Left kidney (tissue), 2 donors: ENCODE data around the gene NBPF9. TPM values are rescaled to one million over a fixed set of nuclear protein-coding genes. Genes with fewer than 3 reads are reported as not detected.
"Not testable (repeated sequence)": the region's sequence is repeated elsewhere in the genome, so short reads cannot be mapped to it uniquely, and the experiment has no call there.

ENCODE experiments used
- DNase-seq: peaks from one replicate; pipeline ENCODE4 v3.0.0-alpha.2; 2013
- polyA plus RNA-seq: library from polyadenylated mRNA; unstranded; fragments of 120-200 nt; gene quantifications from one replicate; pipeline ENCODE4 v1.2.1, GENCODE V29; 2013; ENCODE audit not compliant: insufficient read length

Gene NBPF9
- polyA plus RNA-seq, 1 donor, result 73.9 TPM

GRCh38 chr1:149015522-149015921 is 87.8 kb downstream of the NBPF9 start:
- not testable (repeated sequence) for DNase-seq

GRCh38 chr1:149013513-149013912 is 89.8 kb downstream of the NBPF9 start:
- DNase-seq, result not testable (repeated sequence)

GRCh38 chr1:149012599-149012998 is 90.8 kb downstream of the NBPF9 start:
- not testable (repeated sequence) for DNase-seq

- not testable (repeated sequence) for DNase-seq
Observed at GRCh38 chr1:149009761-149010160, 93.6 kb downstream of the NBPF9 start.

- not testable (repeated sequence) for DNase-seq
Observed at GRCh38 chr1:149008769-149009168, 94.6 kb downstream of the NBPF9 start.

- not testable (repeated sequence) for DNase-seq
Observed at GRCh38 chr1:149008326-149008725, 95.0 kb downstream of the NBPF9 start.
